ENCODE results near the gene TP53RK.

TP53RK gene

GRCh38 chr20:46706242-46706641 is 17.0 kb upstream of the TP53RK start:
- no peak for ATAC-seq

- no peak for ATAC-seq
Measured at GRCh38 chr20:46705378-46705729, 16.1 kb upstream of the TP53RK start.

- ATAC-seq = no peak
Measured at GRCh38 chr20:46704714-46705377, 15.6 kb upstream of the TP53RK start.

GRCh38 chr20:46703435-46703834 is 14.2 kb upstream of the TP53RK start:
- ATAC-seq = no peak

GRCh38 chr20:46702447-46703203 is 13.4 kb upstream of the TP53RK start:
- ATAC-seq = no peak

GRCh38 chr20:46701986-46702385 is 12.7 kb upstream of the TP53RK start:
- ATAC-seq = no peak

GRCh38 chr20:46701556-46701955 is 12.3 kb upstream of the TP53RK start:
- no peak for ATAC-seq

- ATAC-seq = no peak
Measured at GRCh38 chr20:46701057-46701456, 11.8 kb upstream of the TP53RK start.

- ATAC-seq = no peak
Measured at GRCh38 chr20:46700481-46700880, 11.2 kb upstream of the TP53RK start.

- ATAC-seq = no peak
Measured at GRCh38 chr20:46699651-46700359, 10.6 kb upstream of the TP53RK start.

GRCh38 chr20:46698788-46699187 is 9.5 kb upstream of the TP53RK start:
- no peak for ATAC-seq

- ATAC-seq = no peak
Measured at GRCh38 chr20:46696791-46697279, 7.6 kb upstream of the TP53RK start.

- ATAC-seq = no peak
Measured at GRCh38 chr20:46695892-46696291, 6.6 kb upstream of the TP53RK start.

GRCh38 chr20:46694484-46694883 is 5.2 kb upstream of the TP53RK start:
- ATAC-seq = no peak

- ATAC-seq = no peak
Measured at GRCh38 chr20:46691196-46691595, 2.0 kb upstream of the TP53RK start.

- no peak for ATAC-seq
Measured at GRCh38 chr20:46690219-46691106, 1.2 kb upstream of the TP53RK start.

- ATAC-seq = no peak
Measured at GRCh38 chr20:46689754-46690085, 476 bp upstream of the TP53RK start.

GRCh38 chr20:46688151-46689081 is 828 bp downstream of the TP53RK start:
- ATAC-seq = no peak

GRCh38 chr20:46683939-46684750 is 5.1 kb downstream of the TP53RK start:
- no peak for ATAC-seq

- ATAC-seq = no peak
Measured at GRCh38 chr20:46683668-46683938, 5.6 kb downstream of the TP53RK start.

All from activated CD4-positive, CD25-positive, alpha-beta regulatory T cell treated with anti-CD3 and anti-CD28 coated beads, Interleukin-2, amount 50 U/mL, for 24 hours (primary cell).